GM19328 (cell line): ENCODE measurements around the gene TPCN2.
"Not testable (repeated sequence)": the region's sequence is repeated elsewhere in the genome, so short reads cannot be mapped to it uniquely, and the experiment has no call there.

Experiments
- ATAC-seq: cut with Tn5 transposase; IDR thresholded peaks from one replicate; pipeline ENCODE4 v1.9.1; 2021; ENCODE audit warnings: mild to moderate bottlenecking, moderate library complexity; ENCODE audit not compliant: unreplicated experiment

Gene TPCN2

DNA sequence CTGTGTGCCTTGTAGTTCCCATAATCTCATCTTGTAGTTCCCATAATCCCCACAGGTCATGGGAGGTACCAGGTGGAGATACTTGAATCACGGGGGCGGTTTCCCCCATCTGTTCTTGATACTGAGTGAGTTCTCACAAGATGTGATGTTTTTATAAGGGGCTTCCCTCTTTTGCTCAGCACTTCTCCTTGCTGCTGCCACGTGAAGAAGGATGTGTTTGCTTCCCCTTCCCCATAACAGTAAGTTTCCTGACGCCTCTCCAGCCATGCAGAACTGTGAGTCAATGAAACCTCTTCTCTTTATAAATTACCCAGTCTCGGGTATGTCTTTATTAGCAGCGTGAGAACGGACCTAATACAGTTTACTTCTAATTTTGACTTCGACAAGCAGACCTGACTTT is 93.0 kb downstream of the TPCN2 start:
- no peak for ATAC-seq

- no peak for ATAC-seq
Observed at GRCh38 chr11:69142895-69143294, 94.2 kb downstream of the TPCN2 start.

GRCh38 chr11:69144316-69145049 is 95.8 kb downstream of the TPCN2 start:
- ATAC-seq: no peak

DNA sequence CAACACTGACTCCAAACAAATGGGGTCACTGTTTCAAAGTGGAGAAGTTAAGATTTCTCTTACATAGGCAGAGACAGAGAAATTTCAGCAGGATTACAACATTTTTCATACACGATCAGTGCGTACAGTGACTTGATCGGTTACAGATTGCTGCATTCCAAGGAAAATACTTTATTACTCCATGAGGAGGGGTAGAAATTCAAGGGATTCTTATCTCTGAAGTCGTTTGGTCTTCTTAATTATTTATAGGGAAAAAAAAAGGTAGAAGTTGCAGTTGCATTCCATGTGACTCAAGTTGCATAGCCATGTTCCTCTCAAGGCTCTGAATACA is 96.3 kb downstream of the TPCN2 start:
- ATAC-seq: no peak

DNA sequence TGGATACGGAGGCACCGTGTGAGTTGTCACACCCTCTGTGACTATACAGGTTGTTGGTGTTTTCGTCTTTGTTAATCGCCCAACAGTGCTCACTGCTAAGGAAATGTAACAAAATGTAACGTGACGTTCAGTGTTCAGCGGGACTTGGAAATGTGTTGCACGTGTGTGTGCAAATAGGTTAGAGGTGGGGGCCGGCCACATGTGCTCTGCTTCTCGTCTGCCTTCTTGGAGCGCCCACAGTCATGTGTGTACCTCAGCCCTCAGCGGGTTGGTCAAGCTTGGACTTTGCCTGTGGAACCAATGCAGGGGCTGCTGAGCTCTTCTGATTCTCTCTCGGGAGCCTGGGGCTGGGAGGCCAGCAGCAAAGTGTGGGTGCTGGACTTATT is 99.6 kb downstream of the TPCN2 start:
- ATAC-seq: no peak

- ATAC-seq: no peak
Observed at GRCh38 chr11:69148806-69149205, 100.1 kb downstream of the TPCN2 start.

DNA sequence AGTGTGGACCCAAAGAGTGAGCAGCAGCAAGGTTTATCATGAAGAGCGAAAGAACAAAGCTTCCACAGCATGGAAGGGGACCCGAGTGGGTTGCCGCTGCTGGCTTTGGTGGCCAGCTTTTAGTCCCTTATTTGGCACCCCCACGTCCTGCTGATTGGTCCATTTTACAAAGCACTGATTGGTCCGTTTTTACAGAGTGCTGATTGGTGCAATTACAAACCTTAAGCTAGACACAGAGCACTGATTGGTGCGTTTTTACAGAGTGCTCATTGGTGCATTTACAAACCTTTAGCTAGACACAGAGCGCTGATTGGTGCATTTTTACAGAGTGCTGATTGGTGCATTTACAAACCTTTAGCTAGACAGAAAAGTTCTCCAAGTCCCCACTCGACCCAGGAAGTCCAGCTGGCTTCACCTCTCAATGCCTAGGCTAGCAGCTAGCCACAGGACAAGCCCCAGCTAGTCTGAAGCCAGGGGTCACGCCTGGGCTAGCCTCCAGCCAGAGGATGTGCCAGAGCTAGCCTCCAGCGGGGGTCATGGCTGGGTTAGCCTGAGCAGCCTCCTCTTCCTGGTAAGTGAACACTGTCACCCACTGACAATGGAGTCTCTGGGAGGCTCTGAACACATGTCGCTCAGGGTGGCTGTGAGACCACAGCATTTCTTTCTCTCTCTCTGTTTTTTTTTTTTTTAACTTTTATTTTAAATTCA is 100.8 kb downstream of the TPCN2 start:
- ATAC-seq: not testable (repeated sequence)

DNA sequence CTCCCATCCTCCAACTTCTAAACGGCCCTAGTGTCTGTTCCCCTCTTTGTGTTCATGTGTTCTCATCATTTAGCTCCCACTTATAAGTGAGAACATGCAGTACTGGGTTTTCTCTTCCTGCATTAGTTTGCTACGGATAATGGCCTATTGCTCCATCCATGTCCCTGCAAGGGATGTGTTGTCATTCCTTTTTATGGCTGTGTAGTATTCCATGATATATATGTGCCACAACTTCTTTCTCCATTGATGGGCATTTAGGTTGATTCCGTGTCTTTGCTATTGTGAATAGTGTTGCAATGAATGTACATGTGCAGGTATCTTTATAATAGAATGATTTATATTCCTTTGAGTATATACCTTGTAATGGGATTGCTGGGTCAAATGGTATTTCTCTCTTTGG is 101.4 kb downstream of the TPCN2 start:
- ATAC-seq: no peak

GRCh38 chr11:69151836-69152235 is 103.1 kb downstream of the TPCN2 start:
- ATAC-seq: no peak

DNA sequence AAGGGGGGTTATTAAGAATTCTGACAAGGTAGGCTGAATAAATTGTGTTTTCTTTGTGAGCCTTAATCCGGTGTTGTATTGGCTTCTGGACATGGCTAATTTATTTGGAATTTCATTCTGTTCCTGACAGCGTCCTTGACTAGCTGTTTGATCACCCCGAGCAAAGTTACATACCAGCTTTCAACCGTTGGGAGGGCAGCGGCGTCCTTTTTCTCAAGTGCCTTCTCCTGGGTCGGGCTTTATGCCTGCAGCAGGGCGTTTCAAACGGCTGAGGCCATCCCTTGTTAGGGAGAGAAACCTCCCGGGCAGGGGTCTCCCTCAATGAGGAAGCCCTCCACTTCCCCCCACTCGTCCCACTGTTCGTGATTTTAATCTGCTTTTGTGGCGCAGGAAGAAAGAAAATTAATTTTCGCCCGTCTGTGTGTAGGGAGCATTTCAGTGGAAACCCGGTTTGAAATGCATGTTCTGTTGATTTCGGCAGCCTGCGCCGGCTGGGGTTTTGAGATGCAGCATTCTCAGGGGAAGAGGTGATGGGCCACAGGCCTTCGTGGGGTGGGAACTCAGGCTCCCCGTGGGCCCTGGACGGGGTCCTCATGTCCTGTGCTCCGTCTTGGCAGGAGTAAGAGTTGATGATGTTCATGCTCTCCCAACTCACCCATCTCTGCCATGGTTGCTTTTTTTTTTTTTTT is 104.1 kb downstream of the TPCN2 start:
- ATAC-seq: no peak

GRCh38 chr11:69153661-69154060 is 104.9 kb downstream of the TPCN2 start:
- no peak for ATAC-seq

GRCh38 chr11:69154211-69154913 is 105.6 kb downstream of the TPCN2 start:
- no peak for ATAC-seq

GRCh38 chr11:69154938-69155301 is 106.2 kb downstream of the TPCN2 start:
- ATAC-seq: no peak

- ATAC-seq: no peak
Observed at GRCh38 chr11:69155302-69156234, 106.8 kb downstream of the TPCN2 start, which contains the start of gene SMIM38. TSS of gene SMIM38 (plus strand) at chr11:69155935. CDS start at chr11:69157847, 1,912 bp downstream.

DNA sequence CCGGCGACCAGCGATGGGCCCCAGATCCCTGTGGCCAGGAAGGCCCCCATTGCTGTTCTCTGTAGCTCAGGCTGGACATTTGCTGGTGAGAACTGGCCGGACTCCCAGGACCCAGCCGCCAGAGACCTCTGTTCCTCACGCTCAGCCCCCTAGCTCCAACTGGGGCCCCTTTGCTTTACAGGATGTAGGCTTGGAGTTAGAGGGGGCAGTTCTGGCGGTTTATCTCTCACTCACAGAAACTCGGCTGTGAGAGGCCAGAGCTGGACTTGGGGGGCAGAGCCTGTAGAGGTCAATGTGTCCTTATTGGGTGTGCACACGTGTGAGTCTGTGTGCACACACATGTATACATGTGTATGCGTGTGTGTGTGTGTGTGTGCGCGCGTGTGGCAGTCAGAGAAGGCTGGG is 107.5 kb downstream of the TPCN2 start:
- ATAC-seq: no peak

- ATAC-seq: no peak
Observed at GRCh38 chr11:69156673-69157155, 108.0 kb downstream of the TPCN2 start.

GRCh38 chr11:69157156-69157821 is 108.6 kb downstream of the TPCN2 start:
- no peak for ATAC-seq

- ATAC-seq: no peak
Observed at GRCh38 chr11:69157822-69158231, 109.1 kb downstream of the TPCN2 start.

- ATAC-seq: no peak
Observed at GRCh38 chr11:69158301-69159149, 109.8 kb downstream of the TPCN2 start.
